NCI-H146 treated with DMSO at 0.1 percent for 48 hours (cell line): ENCODE measurements around the gene DPEP3.

ENCODE experiments used
- DNase-seq: peaks from one replicate; lab custom pipeline; 2025; ENCODE audit not compliant: unreplicated experiment; lab: John Stamatoyannopoulos, UW

DPEP3 gene

GRCh38 chr16:67967183-67967957, 12.9 kb downstream of the DPEP3 start:
- DNase-seq, result no peak

- no peak for DNase-seq
Measured at GRCh38 chr16:67966549-67967182, 13.6 kb downstream of the DPEP3 start.

- no peak for DNase-seq
Measured at GRCh38 chr16:67965668-67966548, 14.4 kb downstream of the DPEP3 start.

DNA sequence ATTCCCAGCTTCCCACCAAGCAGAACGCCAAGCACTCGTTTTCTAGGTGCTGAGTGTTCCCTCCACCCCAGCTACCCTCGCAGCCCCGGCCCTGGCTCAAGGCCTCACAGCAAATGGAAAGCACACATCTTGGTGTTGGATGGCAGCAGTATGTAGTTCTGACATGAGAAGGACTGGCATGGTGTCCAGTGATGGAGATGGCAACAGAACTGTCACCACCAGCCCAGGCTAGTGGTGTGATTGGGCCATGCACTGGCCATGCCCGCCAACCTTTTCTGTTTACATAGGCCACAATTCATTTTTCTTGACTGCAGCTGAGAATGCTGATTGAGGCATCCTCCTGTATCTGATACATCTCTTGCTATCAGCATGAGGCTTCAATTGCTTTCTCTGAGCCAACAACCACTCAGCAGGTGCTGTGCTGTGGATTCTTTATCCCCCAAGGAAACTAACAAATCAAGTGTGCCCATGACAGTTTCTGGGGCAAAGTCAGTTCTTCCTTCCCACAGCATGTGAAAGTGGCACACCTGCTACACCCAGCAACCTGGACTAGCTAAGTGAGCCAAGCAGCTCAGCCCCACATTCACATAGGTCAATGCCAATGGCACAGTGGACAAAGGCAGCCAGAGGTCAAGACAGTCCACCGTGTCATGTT, 15.7 kb downstream of the DPEP3 start:
- DNase-seq, result no peak

GRCh38 chr16:67963662-67964321, 16.5 kb downstream of the DPEP3 start:
- DNase-seq, result no peak

GRCh38 chr16:67963292-67963661, 17.0 kb downstream of the DPEP3 start:
- DNase-seq, result no peak

DNA sequence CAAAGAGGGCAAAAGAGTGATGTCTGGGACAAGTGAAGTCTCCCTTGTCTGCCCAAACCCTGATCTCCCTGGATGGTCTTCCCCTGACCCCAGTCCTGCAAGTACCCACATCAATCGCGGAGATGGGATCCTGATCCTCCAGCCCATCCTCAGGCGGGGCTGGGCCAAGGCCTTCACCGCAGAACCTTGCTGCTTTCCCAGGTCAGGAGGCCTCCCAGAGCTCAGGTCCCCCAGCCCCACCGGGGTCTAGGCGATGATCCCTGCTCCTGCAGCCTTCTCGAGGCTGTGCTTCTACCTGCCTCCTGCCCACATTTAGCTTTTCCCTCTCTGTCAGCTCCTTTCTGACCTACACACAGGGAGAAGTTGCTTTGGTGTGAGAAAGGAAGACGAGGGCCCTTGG, 18.2 kb downstream of the DPEP3 start:
- no peak for DNase-seq

- peak; percentile 82 for DNase-seq
Measured at GRCh38 chr16:67961551-67961957, 18.7 kb downstream of the DPEP3 start.

GRCh38 chr16:67959536-67960329, 20.6 kb downstream of the DPEP3 start:
- DNase-seq, result no peak

DNA sequence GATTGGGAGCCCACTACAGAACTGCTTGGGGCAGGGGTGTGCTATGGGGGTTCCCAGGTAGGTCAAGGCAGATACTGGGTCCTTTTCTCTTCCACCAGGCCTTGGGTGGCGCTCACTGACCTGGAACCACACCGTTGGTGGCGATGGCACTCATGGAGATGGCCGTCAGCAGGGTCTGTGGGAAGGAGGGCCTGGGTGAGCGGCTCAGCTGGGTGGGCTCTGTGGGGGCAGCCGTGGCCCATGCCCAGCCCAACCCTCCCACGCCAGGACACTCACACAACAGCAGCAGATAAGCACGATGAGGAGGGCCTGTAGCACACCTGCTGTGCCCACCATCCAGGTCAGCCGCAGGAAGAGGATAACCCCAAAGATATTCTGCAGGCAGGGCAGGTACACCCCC, 22.7 kb downstream of the DPEP3 start:
- no peak for DNase-seq

GRCh38 chr16:67954421-67955196, 25.7 kb downstream of the DPEP3 start:
- no peak for DNase-seq

- DNase-seq, result no peak
Measured at GRCh38 chr16:67953641-67954375, 26.5 kb downstream of the DPEP3 start.

DNA sequence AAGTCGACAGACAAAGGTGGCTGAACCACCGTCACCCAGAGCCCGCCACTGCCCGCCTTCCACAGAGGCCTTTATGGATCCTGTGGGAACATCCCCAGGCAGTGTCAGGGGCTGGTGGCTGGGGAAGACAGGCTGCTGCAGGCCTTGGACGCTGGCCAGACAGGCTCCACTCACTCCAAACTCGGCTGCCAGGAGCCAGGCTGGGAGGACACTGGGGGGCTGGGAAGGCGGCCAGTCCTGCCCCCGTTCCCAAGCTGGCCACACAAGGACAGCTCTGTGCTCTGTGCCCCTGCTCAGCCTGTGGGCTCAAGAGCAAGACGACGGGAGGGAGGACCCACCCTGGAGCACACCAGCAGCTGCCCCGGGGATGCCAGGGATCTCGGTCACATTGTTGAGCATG, 28.8 kb downstream of the DPEP3 start:
- no peak for DNase-seq

GRCh38 chr16:67950335-67950843, 29.9 kb downstream of the DPEP3 start:
- DNase-seq, result no peak

DNA sequence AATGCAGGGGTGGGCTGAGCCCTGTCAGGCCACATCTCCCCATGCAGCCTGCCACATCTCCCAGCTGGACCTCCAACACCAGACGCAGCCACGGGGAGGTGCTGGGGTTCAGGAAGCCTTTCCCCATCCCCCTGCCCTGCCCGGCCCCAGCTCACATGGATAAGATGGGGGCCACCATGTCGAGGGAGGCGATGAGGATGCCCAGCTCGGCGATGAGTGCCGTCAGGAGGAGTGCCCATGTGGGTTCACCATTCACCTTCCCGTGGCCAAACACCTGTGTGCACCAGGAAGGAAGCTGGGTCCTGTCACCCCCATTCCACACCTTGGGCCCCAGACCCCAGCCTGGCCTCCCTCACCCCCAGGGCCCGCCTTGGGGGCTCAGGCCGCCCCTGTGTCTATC, 30.7 kb downstream of the DPEP3 start:
- DNase-seq, result no peak

DNA sequence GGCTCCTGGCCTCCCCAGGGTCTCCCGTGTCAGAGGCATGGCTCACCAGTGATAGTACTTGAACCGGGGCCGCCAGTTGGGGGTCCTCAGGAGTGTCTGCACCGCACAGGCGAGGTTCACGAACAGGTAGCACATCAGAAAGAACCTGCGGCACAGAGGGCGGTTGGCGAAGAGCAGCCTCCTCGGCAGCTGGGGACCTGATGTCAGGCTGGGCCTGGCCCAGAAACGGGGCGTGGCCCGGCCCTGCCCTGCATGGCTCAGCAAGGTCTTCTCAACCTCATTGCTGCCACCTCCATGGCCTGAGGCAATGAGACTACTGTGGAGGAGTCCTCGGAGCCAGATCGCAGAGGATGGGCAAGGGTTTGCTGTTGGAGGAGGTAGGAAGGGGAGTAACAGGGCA, 32.3 kb downstream of the DPEP3 start:
- DNase-seq, result no peak

- no peak for DNase-seq
Measured at GRCh38 chr16:67946966-67947558, 33.2 kb downstream of the DPEP3 start.

- no peak for DNase-seq
Measured at GRCh38 chr16:67946128-67946569, 34.1 kb downstream of the DPEP3 start.
